HG02981 (cell line): ENCODE data around the gene TMEM40.
"Not testable (repeated sequence)": the region's sequence is repeated elsewhere in the genome, so short reads cannot be mapped to it uniquely, and the experiment has no call there.

ENCODE experiments used
- ATAC-seq: cut with Tn5 transposase; IDR thresholded peaks from one replicate; pipeline ENCODE4 v1.9.1; 2021; ENCODE audit warnings: mild to moderate bottlenecking, moderate library complexity; ENCODE audit not compliant: unreplicated experiment

TMEM40 gene

GRCh38 chr3:12719984-12720898 lies 38.8 kb downstream of the TMEM40 start:
- ATAC-seq: peak; percentile 87

GRCh38 chr3:12719541-12719940 lies 39.5 kb downstream of the TMEM40 start:
- ATAC-seq: no peak

- ATAC-seq: no peak
These were observed 42.4 kb downstream of the TMEM40 start for GRCh38 chr3:12716605-12717151.

- ATAC-seq: no peak
These were observed 44.8 kb downstream of the TMEM40 start for GRCh38 chr3:12714278-12714677.

- ATAC-seq: no peak
These were observed 49.0 kb downstream of the TMEM40 start for GRCh38 chr3:12710062-12710461.

GRCh38 chr3:12709334-12709733 lies 49.7 kb downstream of the TMEM40 start:
- ATAC-seq: no peak

- no peak for ATAC-seq
These were observed 50.4 kb downstream of the TMEM40 start for GRCh38 chr3:12708584-12709192.

- no peak for ATAC-seq
These were observed 51.6 kb downstream of the TMEM40 start for GRCh38 chr3:12707449-12707848.

- peak; percentile 91 for ATAC-seq
These were observed 52.4 kb downstream of the TMEM40 start for GRCh38 chr3:12706504-12707253.

GRCh38 chr3:12705981-12706380 lies 53.1 kb downstream of the TMEM40 start:
- ATAC-seq: no peak

GRCh38 chr3:12705374-12705926 lies 53.6 kb downstream of the TMEM40 start:
- no peak for ATAC-seq

GRCh38 chr3:12702501-12702900 lies 56.6 kb downstream of the TMEM40 start:
- ATAC-seq: no peak

- not testable (repeated sequence) for ATAC-seq
These were observed 57.5 kb downstream of the TMEM40 start for GRCh38 chr3:12701601-12702000.

GRCh38 chr3:12700800-12701199 lies 58.3 kb downstream of the TMEM40 start:
- no peak for ATAC-seq

- ATAC-seq: no peak
These were observed 63.1 kb downstream of the TMEM40 start for GRCh38 chr3:12695916-12696315.

- no peak for ATAC-seq
These were observed 63.9 kb downstream of the TMEM40 start for GRCh38 chr3:12695112-12695511.

- no peak for ATAC-seq
These were observed 66.6 kb downstream of the TMEM40 start for GRCh38 chr3:12692444-12692843.

- no peak for ATAC-seq
These were observed 68.9 kb downstream of the TMEM40 start for GRCh38 chr3:12689997-12690711.

GRCh38 chr3:12687948-12688347 lies 71.1 kb downstream of the TMEM40 start:
- ATAC-seq: no peak

- ATAC-seq: no peak
These were observed 73.0 kb downstream of the TMEM40 start for GRCh38 chr3:12686096-12686495.
